ENCODE results near the gene WIPF3.

Gene WIPF3

DNA sequence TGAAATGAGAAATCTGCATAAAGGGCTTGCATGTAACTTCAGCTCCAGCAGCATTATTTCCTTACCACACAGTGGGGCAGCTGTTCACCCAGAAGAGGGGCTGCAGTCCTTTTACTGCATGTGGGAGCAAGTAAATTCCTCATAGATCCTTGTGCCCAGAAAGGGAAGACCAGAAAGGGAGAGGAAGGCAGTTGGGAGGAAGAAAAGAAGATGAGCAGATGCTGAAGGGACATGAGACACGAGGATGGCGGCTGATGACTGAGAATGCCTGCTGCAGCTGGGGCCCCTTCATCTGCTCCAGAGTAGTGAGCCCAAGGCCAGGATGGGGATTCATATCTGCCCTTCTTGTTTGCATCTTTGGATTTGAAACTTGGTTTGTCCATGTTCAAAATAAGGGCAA is 80.5 kb downstream of the WIPF3 start:
- Histone ChIP-seq H3K9me2 (replicated peaks; ENCODE audit: low read depth, low read length) (no peaks in the 10 kb centered on the region), H3K27me3 (ENCODE audit: insufficient read depth, low read length, poor library complexity, severe bottlenecking) (no peaks in the 10 kb centered on the region), H3K9me3 (ENCODE audit: insufficient read depth, low read depth, low read length) (no peaks in the 10 kb centered on the region), H2AFZ (ENCODE audit: low read length) (no peak overlapping the region), H3K4me1 (ENCODE audit: insufficient read depth, low read length, poor library complexity, severe bottlenecking) (no peaks in the 10 kb centered on the region), H3K4me2 (ENCODE audit: low read depth, low read length, poor library complexity, severe bottlenecking) (no peak overlapping the region), H3K9ac (ENCODE audit: low read depth, low read length, poor library complexity, severe bottlenecking) (no peak overlapping the region), H3K36me3 (ENCODE audit: insufficient read depth, low read length) (no peaks in the 10 kb centered on the region), H3F3A (ENCODE audit: low read depth) (no peaks in the 10 kb centered on the region), H3K79me2 (ENCODE audit: insufficient read depth, low read length) (no peaks in the 10 kb centered on the region), H4K20me1 (ENCODE audit: insufficient read depth, low read length, poor library complexity, severe bottlenecking) (no peaks in the 10 kb centered on the region), H3K4me3 (ENCODE audit: low read length, poor library complexity, severe bottlenecking) (no peak overlapping the region)
- TF ChIP-seq, protein P1, sequence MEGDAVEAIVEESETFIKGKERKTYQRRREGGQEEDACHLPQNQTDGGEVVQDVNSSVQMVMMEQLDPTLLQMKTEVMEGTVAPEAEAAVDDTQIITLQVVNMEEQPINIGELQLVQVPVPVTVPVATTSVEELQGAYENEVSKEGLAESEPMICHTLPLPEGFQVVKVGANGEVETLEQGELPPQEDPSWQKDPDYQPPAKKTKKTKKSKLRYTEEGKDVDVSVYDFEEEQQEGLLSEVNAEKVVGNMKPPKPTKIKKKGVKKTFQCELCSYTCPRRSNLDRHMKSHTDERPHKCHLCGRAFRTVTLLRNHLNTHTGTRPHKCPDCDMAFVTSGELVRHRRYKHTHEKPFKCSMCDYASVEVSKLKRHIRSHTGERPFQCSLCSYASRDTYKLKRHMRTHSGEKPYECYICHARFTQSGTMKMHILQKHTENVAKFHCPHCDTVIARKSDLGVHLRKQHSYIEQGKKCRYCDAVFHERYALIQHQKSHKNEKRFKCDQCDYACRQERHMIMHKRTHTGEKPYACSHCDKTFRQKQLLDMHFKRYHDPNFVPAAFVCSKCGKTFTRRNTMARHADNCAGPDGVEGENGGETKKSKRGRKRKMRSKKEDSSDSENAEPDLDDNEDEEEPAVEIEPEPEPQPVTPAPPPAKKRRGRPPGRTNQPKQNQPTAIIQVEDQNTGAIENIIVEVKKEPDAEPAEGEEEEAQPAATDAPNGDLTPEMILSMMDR (conservative IDR thresholded peaks at IDR 0.05; ENCODE audit: low read length) = no peak
- no peak for TF ChIP-seq EZH2phosphoT487 (IDR thresholded peaks at IDR 0.05; ENCODE audit: borderline replicate concordance)

- TF ChIP-seq, protein P1 (conservative IDR thresholded peaks at IDR 0.05; ENCODE audit: low read length) = no peak
- no peak for TF ChIP-seq EZH2phosphoT487 (IDR thresholded peaks at IDR 0.05; ENCODE audit: borderline replicate concordance)
- H3K36me3 ChIP-seq (ENCODE audit: insufficient read depth, low read length) = no peaks in the 10 kb centered on the region
- no peaks in the 10 kb centered on the region for H3K79me2 ChIP-seq (ENCODE audit: insufficient read depth, low read length)
- no peak overlapping the region for H2AFZ ChIP-seq (ENCODE audit: low read length)
- H3K9ac ChIP-seq (ENCODE audit: low read depth, low read length, poor library complexity, severe bottlenecking) = no peak overlapping the region
- H3K4me1 ChIP-seq (ENCODE audit: insufficient read depth, low read length, poor library complexity, severe bottlenecking) = no peaks in the 10 kb centered on the region
- no peaks in the 10 kb centered on the region for H3K27me3 ChIP-seq (ENCODE audit: insufficient read depth, low read length, poor library complexity, severe bottlenecking)
- no peaks in the 10 kb centered on the region for H3F3A ChIP-seq (ENCODE audit: low read depth)
- no peak overlapping the region for H3K4me2 ChIP-seq (ENCODE audit: low read depth, low read length, poor library complexity, severe bottlenecking)
- no peak overlapping the region for H3K4me3 ChIP-seq (ENCODE audit: low read length, poor library complexity, severe bottlenecking)
- no peaks in the 10 kb centered on the region for H3K9me2 ChIP-seq (replicated peaks; ENCODE audit: low read depth, low read length)
- no peaks in the 10 kb centered on the region for H4K20me1 ChIP-seq (ENCODE audit: insufficient read depth, low read length, poor library complexity, severe bottlenecking)
- no peaks in the 10 kb centered on the region for H3K9me3 ChIP-seq (ENCODE audit: insufficient read depth, low read depth, low read length)
These were observed 81.7 kb downstream of the WIPF3 start for GRCh38 chr7:29888006-29888405.

GRCh38 chr7:29889288-29889687 is 83.0 kb downstream of the WIPF3 start:
- no peaks in the 10 kb centered on the region for H3K27me3 ChIP-seq (ENCODE audit: insufficient read depth, low read length, poor library complexity, severe bottlenecking)
- H3K36me3 ChIP-seq (ENCODE audit: insufficient read depth, low read length) = no peaks in the 10 kb centered on the region
- no peaks in the 10 kb centered on the region for H3F3A ChIP-seq (ENCODE audit: low read depth)
- H4K20me1 ChIP-seq (ENCODE audit: insufficient read depth, low read length, poor library complexity, severe bottlenecking) = no peaks in the 10 kb centered on the region
- H3K79me2 ChIP-seq (ENCODE audit: insufficient read depth, low read length) = no peaks in the 10 kb centered on the region
- TF ChIP-seq, protein P1 (conservative IDR thresholded peaks at IDR 0.05; ENCODE audit: low read length) = no peak
- TF ChIP-seq EZH2phosphoT487 (IDR thresholded peaks at IDR 0.05; ENCODE audit: borderline replicate concordance) = no peak
- H3K9me2 ChIP-seq (replicated peaks; ENCODE audit: low read depth, low read length) = no peaks in the 10 kb centered on the region
- H3K4me1 ChIP-seq (ENCODE audit: insufficient read depth, low read length, poor library complexity, severe bottlenecking) = no peaks in the 10 kb centered on the region
- no peak overlapping the region for H3K4me2 ChIP-seq (ENCODE audit: low read depth, low read length, poor library complexity, severe bottlenecking)
- no peak overlapping the region for H3K4me3 ChIP-seq (ENCODE audit: low read length, poor library complexity, severe bottlenecking)
- no peaks in the 10 kb centered on the region for H3K9me3 ChIP-seq (ENCODE audit: insufficient read depth, low read depth, low read length)
- H3K9ac ChIP-seq (ENCODE audit: low read depth, low read length, poor library complexity, severe bottlenecking) = no peak overlapping the region
- H2AFZ ChIP-seq (ENCODE audit: low read length) = no peak overlapping the region

Data from Loucy (cell line).